Osteoblast (primary cell): ENCODE data around the gene ANKH. TPM values are rescaled to one million over a fixed set of nuclear protein-coding genes. Genes with fewer than 3 reads are reported as not detected.

Source experiments
- DNase-seq: peaks from one replicate; pipeline ENCODE4 v3.0.0; 2011; ENCODE audit warnings: low spot score, mixed read lengths; ENCODE audit not compliant: insufficient read length; ENCODE audit errors: missing footprints
- H2AFZ ChIP-seq: 2 replicates; pipeline ENCODE4 v1.6.0; 2011; ENCODE audit warnings: mild to moderate bottlenecking, low read length
- H3K27ac ChIP-seq: 2 replicates; pipeline ENCODE4 v1.5.1; 2011; ENCODE audit warnings: mild to moderate bottlenecking, low read depth, low read length, moderate library complexity
- H3K27me3 ChIP-seq: 2 replicates; pipeline ENCODE4 v1.6.0; 2012; ENCODE audit warnings: mild to moderate bottlenecking, control low read depth, inconsistent platforms, low read length, moderate library complexity; ENCODE audit not compliant: insufficient read depth
- H3K36me3 ChIP-seq: 2 replicates; pipeline ENCODE4 v1.5.1; 2011; ENCODE audit warnings: mild to moderate bottlenecking, low read length, control low read depth, moderate library complexity; ENCODE audit not compliant: insufficient read depth
- H3K4me1 ChIP-seq: 2 replicates; pipeline ENCODE4 v1.5.1; 2011; ENCODE audit warnings: mild to moderate bottlenecking, low read length, control low read depth, moderate library complexity; ENCODE audit not compliant: insufficient read depth
- H3K4me2 ChIP-seq: 2 replicates; pipeline ENCODE4 v1.6.0; 2011; ENCODE audit warnings: mild to moderate bottlenecking, low read length; ENCODE audit not compliant: insufficient read depth
- H3K4me3 ChIP-seq: fragments of 200-600 bp; sonication (generic); 3 replicates; pipeline ENCODE4 v1.5.1; 2012; ENCODE audit warnings: mild to moderate bottlenecking, low read length, inconsistent platforms; ENCODE audit not compliant: insufficient read depth
- H3K79me2 ChIP-seq: 2 replicates; pipeline ENCODE4 v1.6.0; 2012; ENCODE audit warnings: mild to moderate bottlenecking, low read length, control low read depth, inconsistent platforms; ENCODE audit not compliant: insufficient read depth
- H3K9me3 ChIP-seq: 2 replicates; pipeline ENCODE4 v1.5.1; 2011; ENCODE audit warnings: low read depth, low read length, control low read depth
- H4K20me1 ChIP-seq: 2 replicates; pipeline ENCODE4 v1.6.0; 2012; ENCODE audit warnings: mild to moderate bottlenecking, low read length, control low read depth; ENCODE audit not compliant: insufficient read depth
- total RNA-seq: library from RNA; depleted of rRNA; stranded (reverse); fragments of >200 nt; gene quantifications from 2 replicates; pipeline ENCODE4 v1.2.3, GENCODE V29; 2012
- TF ChIP-seq, protein P1 (sequence below): IDR thresholded peaks from 2 replicates; pipeline ENCODE4 v1.5.1; 2011; ENCODE audit warnings: mild to moderate bottlenecking, low read depth, low read length, moderate library complexity; ENCODE audit errors: extremely low read depth

ANKH gene
- total RNA-seq, 1 donor: 125 TPM

GRCh38 chr5:14783691-14784090, 87.9 kb downstream of the ANKH start:
- no peak overlapping the region for H3K4me2 ChIP-seq
- H2AFZ ChIP-seq: no peak overlapping the region
- no peaks in the 10 kb centered on the region for H3K27me3 ChIP-seq
- peaks cover 23% of the 10 kb centered on the region for H4K20me1 ChIP-seq
- H3K4me3 ChIP-seq: no peak overlapping the region
- H3K9me3 ChIP-seq: no peaks in the 10 kb centered on the region
- H3K4me1 ChIP-seq: peaks cover 12% of the 10 kb centered on the region
- no peak for DNase-seq
- peaks cover 80% of the 10 kb centered on the region for H3K79me2 ChIP-seq
- H3K27ac ChIP-seq: no peak overlapping the region
- TF ChIP-seq, protein P1, sequence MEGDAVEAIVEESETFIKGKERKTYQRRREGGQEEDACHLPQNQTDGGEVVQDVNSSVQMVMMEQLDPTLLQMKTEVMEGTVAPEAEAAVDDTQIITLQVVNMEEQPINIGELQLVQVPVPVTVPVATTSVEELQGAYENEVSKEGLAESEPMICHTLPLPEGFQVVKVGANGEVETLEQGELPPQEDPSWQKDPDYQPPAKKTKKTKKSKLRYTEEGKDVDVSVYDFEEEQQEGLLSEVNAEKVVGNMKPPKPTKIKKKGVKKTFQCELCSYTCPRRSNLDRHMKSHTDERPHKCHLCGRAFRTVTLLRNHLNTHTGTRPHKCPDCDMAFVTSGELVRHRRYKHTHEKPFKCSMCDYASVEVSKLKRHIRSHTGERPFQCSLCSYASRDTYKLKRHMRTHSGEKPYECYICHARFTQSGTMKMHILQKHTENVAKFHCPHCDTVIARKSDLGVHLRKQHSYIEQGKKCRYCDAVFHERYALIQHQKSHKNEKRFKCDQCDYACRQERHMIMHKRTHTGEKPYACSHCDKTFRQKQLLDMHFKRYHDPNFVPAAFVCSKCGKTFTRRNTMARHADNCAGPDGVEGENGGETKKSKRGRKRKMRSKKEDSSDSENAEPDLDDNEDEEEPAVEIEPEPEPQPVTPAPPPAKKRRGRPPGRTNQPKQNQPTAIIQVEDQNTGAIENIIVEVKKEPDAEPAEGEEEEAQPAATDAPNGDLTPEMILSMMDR: no peak
- peaks cover 20% of the 10 kb centered on the region for H3K36me3 ChIP-seq

- H3K79me2 ChIP-seq: peaks cover 80% of the 10 kb centered on the region
- H3K36me3 ChIP-seq: peaks cover 20% of the 10 kb centered on the region
- no peaks in the 10 kb centered on the region for H3K27me3 ChIP-seq
- H3K4me3 ChIP-seq: no peak overlapping the region
- peaks cover 22% of the 10 kb centered on the region for H4K20me1 ChIP-seq
- DNase-seq: no peak
- TF ChIP-seq, protein P1: no peak
- H3K4me2 ChIP-seq: no peak overlapping the region
- no peak overlapping the region for H2AFZ ChIP-seq
- H3K27ac ChIP-seq: no peak overlapping the region
- peaks cover 17% of the 10 kb centered on the region for H3K4me1 ChIP-seq
- no peaks in the 10 kb centered on the region for H3K9me3 ChIP-seq
Measured at GRCh38 chr5:14782591-14782990, 89.0 kb downstream of the ANKH start.

GRCh38 chr5:14781106-14781505, 90.5 kb downstream of the ANKH start:
- Histone ChIP-seq H3K9me3 (no peaks in the 10 kb centered on the region), H3K4me3 (no peak overlapping the region), H3K27me3 (no peaks in the 10 kb centered on the region), H3K79me2 (peaks cover 83% of the 10 kb centered on the region), H3K4me2 (peak overlapping the region; percentile 6), H4K20me1 (peaks cover 26% of the 10 kb centered on the region), H2AFZ (no peak overlapping the region), H3K27ac (peak overlapping the region; percentile 12), H3K36me3 (peaks cover 20% of the 10 kb centered on the region), H3K4me1 (peaks cover 31% of the 10 kb centered on the region)
- TF ChIP-seq, protein P1: no peak
- DNase-seq: no peak

- H4K20me1 ChIP-seq: peaks cover 32% of the 10 kb centered on the region
- no peaks in the 10 kb centered on the region for H3K27me3 ChIP-seq
- H3K36me3 ChIP-seq: peaks cover 20% of the 10 kb centered on the region
- no peaks in the 10 kb centered on the region for H3K9me3 ChIP-seq
- H3K79me2 ChIP-seq: peaks cover 86% of the 10 kb centered on the region
- H2AFZ ChIP-seq: no peak overlapping the region
- DNase-seq: peak; percentile 46
- no peak overlapping the region for H3K27ac ChIP-seq
- TF ChIP-seq, protein P1: no peak
- peaks cover 38% of the 10 kb centered on the region for H3K4me1 ChIP-seq
- H3K4me3 ChIP-seq: no peak overlapping the region
- no peak overlapping the region for H3K4me2 ChIP-seq
Measured at GRCh38 chr5:14779975-14780374, 91.6 kb downstream of the ANKH start.
